GM12891 (cell line): ENCODE measurements around the gene CGB3.

Source experiments
- POLR2A ChIP-seq: IDR thresholded peaks from 2 replicates; pipeline ENCODE4 v1.6.1; 2011; ENCODE audit warnings: low read depth, low read length, control low read depth
- SPI1 ChIP-seq: IDR thresholded peaks from 2 replicates; pipeline ENCODE4 v1.6.1; 2011; ENCODE audit warnings: low read depth, low read length, control low read depth
- TAF1 ChIP-seq: IDR thresholded peaks from 2 replicates; pipeline ENCODE4 v1.6.1; 2011; ENCODE audit warnings: low read depth, low read length, control low read depth

- TF ChIP-seq POLR2A (no peak), SPI1 (no peak), TAF1 (no peak)
Observed at GRCh38 chr19:48997972-48998371, 26.2 kb downstream of the CGB3 start.
